OCI-LY7 (cell line): Measurements from ENCODE around the gene TJP1. TPM values are rescaled to one million over a fixed set of nuclear protein-coding genes. Genes with fewer than 3 reads are reported as not detected.
"Not testable (repeated sequence)": the region's sequence is repeated elsewhere in the genome, so short reads cannot be mapped to it uniquely, and the experiment has no call there.

Experiments
- BruUV-seq: library from RNA; stranded (reverse); fragments of 400-500 nt; replicated peaks from 2 replicates; lab custom pipeline; 2021; lab: Mats Ljungman, UMichigan
- CTCF ChIA-PET: fragments of 300-600 bp; sonication (Branson Sonifier 250); formaldehyde crosslinking; loops from one replicate; lab custom pipeline; 2022; ENCODE audit warnings: antibody characterized with exemption; ENCODE audit not compliant: unreplicated experiment; lab: Charles Lee
- POLR2A ChIA-PET: fragments of 300-600 bp; sonication (Branson Sonifier 250); formaldehyde crosslinking; loops from one replicate; lab custom pipeline; 2022; ENCODE audit warnings: antibody characterized with exemption; lab: Charles Lee
- DNase-seq: peaks from one replicate; pipeline ENCODE4 v3.0.0-alpha.2; 2015; ENCODE audit warnings: low spot score
- H2AFZ ChIP-seq: fragments of 200-600 bp; sonication (generic), shearing (Covaris generic); 2 replicates; pipeline ENCODE4 v1.6.1; 2014; ENCODE audit warnings: mild to moderate bottlenecking, antibody characterized with exemption, low read length, moderate library complexity
- H3K27ac ChIP-seq: fragments of 200-600 bp; sonication (generic); 2 replicates; pipeline ENCODE4 v1.5.1; 2014; ENCODE audit warnings: mixed run types, low read depth, mild to moderate bottlenecking, moderate library complexity, low read length, inconsistent platforms; ENCODE audit not compliant: poor library complexity, severe bottlenecking
- H3K36me3 ChIP-seq: fragments of 200-600 bp; sonication (generic); 2 replicates; pipeline ENCODE4 v1.6.1; 2014; ENCODE audit warnings: mild to moderate bottlenecking, antibody characterized with exemption, low read length, moderate library complexity, mixed read lengths; ENCODE audit not compliant: insufficient read depth
- H3K4me1 ChIP-seq: fragments of 200-600 bp; sonication (generic); 2 replicates; pipeline ENCODE4 v1.5.1; 2014; ENCODE audit warnings: mild to moderate bottlenecking, low read length; ENCODE audit not compliant: insufficient read depth, poor library complexity, severe bottlenecking
- H3K4me2 ChIP-seq: fragments of 200-600 bp; sonication (generic); 2 replicates; pipeline ENCODE4 v1.6.1; 2014; ENCODE audit warnings: mild to moderate bottlenecking, low read length
- H3K4me3 ChIP-seq: fragments of 200-600 bp; sonication (generic); 2 replicates; pipeline ENCODE4 v1.5.1; 2014; ENCODE audit warnings: mild to moderate bottlenecking, low read depth, low read length; ENCODE audit not compliant: poor library complexity, severe bottlenecking
- H3K79me2 ChIP-seq: fragments of 200-600 bp; sonication (generic); 2 replicates; pipeline ENCODE4 v1.6.1; 2016; ENCODE audit warnings: low read depth, mild to moderate bottlenecking, low read length, moderate library complexity, mixed read lengths; ENCODE audit not compliant: insufficient read depth
- H3K9me2 ChIP-seq: fragments of 200-600 bp; sonication (generic); 2 replicates; pipeline ENCODE4 v1.6.1; 2016; ENCODE audit warnings: mild to moderate bottlenecking, low read length, mixed read lengths; ENCODE audit not compliant: insufficient read depth
- H3K9me3 ChIP-seq: fragments of 200-600 bp; sonication (generic); 2 replicates; pipeline ENCODE4 v1.6.1; 2014; ENCODE audit warnings: mild to moderate bottlenecking, mixed run types, low read length, mixed read lengths
- H4K20me1 ChIP-seq: fragments of 200-600 bp; sonication (generic); 2 replicates; pipeline ENCODE4 v1.6.1; 2014; ENCODE audit warnings: mild to moderate bottlenecking, antibody characterized with exemption, low read length, moderate library complexity, mixed read lengths; ENCODE audit not compliant: insufficient read depth
- EZH2phosphoT487 ChIP-seq: fragments of 200-600 bp; sonication (generic); IDR thresholded peaks from 2 replicates; pipeline ENCODE4 v1.6.1; 2018; ENCODE audit warnings: low read depth, borderline replicate concordance, mild to moderate bottlenecking, mixed run types, antibody characterized with exemption, low read length, moderate library complexity, mixed read lengths
- intact Hi-C: fragments of 100-400 bp; cut with micrococcal nuclease; formaldehyde crosslinking; loops from one replicate; pipeline ENCODE4 v1.10.0; 2022; ENCODE audit not compliant: unreplicated experiment
- total RNA-seq, 2 experiments: library from RNA; depleted of rRNA in 1 of 2; stranded (reverse); fragments of >200 nt in 1 of 2; shearing (Covaris generic) in 1 of 2; gene quantifications; 2 replicates each; pipeline ENCODE4 v1.2.3, GENCODE V29; 2014 to 2022
- TF ChIP-seq, protein P1 (sequence below): fragments of 200-600 bp; sonication (generic); conservative IDR thresholded peaks from 2 replicates; pipeline ENCODE4 v1.5.1; 2014; ENCODE audit warnings: mild to moderate bottlenecking, antibody characterized with exemption, low read length, moderate library complexity, mixed read lengths

The TJP1 gene
- total RNA-seq, 2 experiments from 2014 or later, result 0.19 to 0.32 TPM

DNA sequence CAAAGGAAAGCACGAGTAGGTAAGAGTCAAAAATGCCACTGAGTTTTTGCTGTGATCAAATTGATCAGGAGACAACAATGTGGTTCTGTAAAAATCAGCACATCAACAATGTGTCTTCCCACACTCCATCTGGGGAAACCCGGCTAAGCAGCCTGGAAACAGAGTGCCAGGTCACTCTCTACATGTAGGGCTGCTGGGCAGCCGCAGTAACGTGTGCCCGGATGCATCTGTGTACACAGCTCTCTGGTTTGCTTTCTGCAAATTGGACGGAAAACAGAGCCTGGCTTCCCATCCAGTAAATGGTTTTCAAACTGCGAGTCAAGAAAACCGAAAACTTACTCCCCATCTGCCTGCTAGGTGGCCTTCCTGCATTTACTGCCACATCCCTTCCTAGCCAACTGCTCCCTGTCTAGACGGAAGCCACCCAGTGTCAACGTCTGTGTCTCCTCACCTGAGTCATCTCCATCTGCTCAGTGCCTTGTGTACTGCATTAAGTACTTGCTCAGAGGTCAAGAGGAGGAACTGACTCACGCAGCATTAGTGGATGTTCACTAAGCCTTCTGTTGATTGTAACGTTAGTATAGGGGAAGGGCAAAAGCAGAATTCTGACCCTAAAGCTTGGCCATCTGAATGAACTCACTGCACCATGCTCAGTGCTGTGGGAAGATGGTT lies 124.1 kb downstream of the TJP1 start:
- Histone ChIP-seq H3K4me3 (no peak overlapping the region), H3K9me2 (no peaks in the 10 kb centered on the region), H2AFZ (no peak overlapping the region), H3K36me3 (no peaks in the 10 kb centered on the region), H3K79me2 (no peaks in the 10 kb centered on the region), H3K4me1 (no peaks in the 10 kb centered on the region), H3K4me2 (no peak overlapping the region), H3K27ac (no peak overlapping the region), H4K20me1 (no peaks in the 10 kb centered on the region), H3K9me3 (no peaks in the 10 kb centered on the region)
- ChIA-PET POLR2A (no interaction called here), CTCF (no interaction called here)
- no peak for DNase-seq
- no TSS peak for BruUV-seq
- intact Hi-C loops, result no loop called here
- TF ChIP-seq EZH2phosphoT487, result no peak
- TF ChIP-seq, protein P1, sequence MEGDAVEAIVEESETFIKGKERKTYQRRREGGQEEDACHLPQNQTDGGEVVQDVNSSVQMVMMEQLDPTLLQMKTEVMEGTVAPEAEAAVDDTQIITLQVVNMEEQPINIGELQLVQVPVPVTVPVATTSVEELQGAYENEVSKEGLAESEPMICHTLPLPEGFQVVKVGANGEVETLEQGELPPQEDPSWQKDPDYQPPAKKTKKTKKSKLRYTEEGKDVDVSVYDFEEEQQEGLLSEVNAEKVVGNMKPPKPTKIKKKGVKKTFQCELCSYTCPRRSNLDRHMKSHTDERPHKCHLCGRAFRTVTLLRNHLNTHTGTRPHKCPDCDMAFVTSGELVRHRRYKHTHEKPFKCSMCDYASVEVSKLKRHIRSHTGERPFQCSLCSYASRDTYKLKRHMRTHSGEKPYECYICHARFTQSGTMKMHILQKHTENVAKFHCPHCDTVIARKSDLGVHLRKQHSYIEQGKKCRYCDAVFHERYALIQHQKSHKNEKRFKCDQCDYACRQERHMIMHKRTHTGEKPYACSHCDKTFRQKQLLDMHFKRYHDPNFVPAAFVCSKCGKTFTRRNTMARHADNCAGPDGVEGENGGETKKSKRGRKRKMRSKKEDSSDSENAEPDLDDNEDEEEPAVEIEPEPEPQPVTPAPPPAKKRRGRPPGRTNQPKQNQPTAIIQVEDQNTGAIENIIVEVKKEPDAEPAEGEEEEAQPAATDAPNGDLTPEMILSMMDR, result no peak

DNA sequence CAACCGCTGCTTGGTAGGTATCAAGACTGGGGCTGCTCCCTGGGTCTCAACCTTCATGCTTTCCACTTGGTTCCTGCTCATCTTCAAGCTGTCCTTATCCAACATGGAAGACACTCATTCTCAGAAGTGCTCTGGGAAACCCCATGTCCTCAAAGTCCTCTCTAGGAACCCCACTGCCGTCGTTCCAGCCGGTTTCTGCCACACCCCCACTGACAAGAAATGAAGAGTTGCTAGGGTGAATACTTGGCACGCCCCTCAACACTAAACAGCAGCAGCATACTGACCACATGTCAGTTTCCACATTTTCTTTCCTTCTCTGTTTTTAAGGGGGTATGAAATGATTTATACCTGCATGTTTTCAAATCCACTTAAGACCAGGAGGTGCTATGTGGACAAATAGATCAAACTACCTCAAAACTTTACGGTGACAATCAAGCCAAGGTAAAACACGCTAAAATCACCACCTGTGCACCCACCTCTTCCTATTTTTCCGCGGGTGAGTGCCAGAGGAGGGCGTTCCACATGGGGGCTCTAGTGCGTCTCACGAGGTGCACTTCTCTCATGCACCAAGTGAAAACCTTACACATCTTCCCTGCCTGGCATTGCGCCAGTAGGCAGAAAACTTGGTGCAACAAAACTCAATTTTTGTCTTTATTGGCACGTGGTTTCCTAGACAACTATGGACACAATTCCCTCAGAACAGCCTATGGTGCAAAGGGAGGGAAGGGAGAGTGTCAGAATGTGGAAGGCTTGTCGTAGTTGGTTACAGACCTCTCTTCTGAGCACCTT lies 125.1 kb downstream of the TJP1 start:
- Histone ChIP-seq H3K36me3 (no peaks in the 10 kb centered on the region), H3K9me3 (no peaks in the 10 kb centered on the region), H3K4me3 (no peak overlapping the region), H3K9me2 (no peaks in the 10 kb centered on the region), H3K4me2 (no peak overlapping the region), H2AFZ (no peak overlapping the region), H3K4me1 (no peaks in the 10 kb centered on the region), H3K79me2 (no peaks in the 10 kb centered on the region), H4K20me1 (no peaks in the 10 kb centered on the region), H3K27ac (no peak overlapping the region)
- ChIA-PET CTCF (no interaction called here), POLR2A (no interaction called here)
- TF ChIP-seq EZH2phosphoT487, result no peak
- TF ChIP-seq, protein P1, result no peak
- intact Hi-C loops, result no loop called here
- no peak for DNase-seq
- BruUV-seq, result no TSS peak

DNA sequence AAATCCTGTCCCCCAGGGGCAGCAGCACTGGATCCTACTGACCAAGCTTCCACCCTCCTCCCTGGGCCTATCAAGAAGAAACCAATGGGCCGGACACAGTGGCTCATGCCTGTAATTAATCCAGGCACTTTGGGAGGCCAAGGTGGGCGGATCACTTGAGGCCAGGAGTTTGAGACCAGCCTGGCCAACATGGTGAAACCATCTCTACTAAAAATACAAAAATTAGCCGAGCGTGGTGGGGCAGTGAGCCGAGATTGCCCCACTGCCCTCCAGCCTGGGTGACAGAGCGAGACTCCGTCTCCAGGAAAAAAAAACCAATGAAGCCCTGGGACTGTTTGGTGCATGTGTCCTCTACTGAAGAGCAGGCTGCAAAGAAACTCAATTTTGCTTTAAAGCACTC lies 125.8 kb downstream of the TJP1 start:
- BruUV-seq, intact Hi-C loops, POLR2A ChIA-PET: not testable (repeated sequence)

More for the DNA sequence above, 125.8 kb downstream of the TJP1 start:
- H3K36me3 ChIP-seq, H3K4me2 ChIP-seq, H3K4me1 ChIP-seq, H3K27ac ChIP-seq, H3K4me3 ChIP-seq, H3K9me3 ChIP-seq, H2AFZ ChIP-seq, H3K79me2 ChIP-seq, DNase-seq, H3K9me2 ChIP-seq, CTCF ChIA-PET, H4K20me1 ChIP-seq: not testable (repeated sequence)
